Mesothelial cell of epicardium (in vitro differentiated cells): ENCODE data around the gene ABHD8. TPM values are rescaled to one million over a fixed set of nuclear protein-coding genes. Genes with fewer than 3 reads are reported as not detected.

Experiments
- DNase-seq, 2 experiments: peaks; one replicate each; pipeline ENCODE4 v3.0.0; 2021; ENCODE audit warnings: low spot score in 2 of 2; ENCODE audit not compliant: unreplicated experiment in 2 of 2
- H3K27ac Mint-ChIP-seq: 2 replicates; pipeline ENCODE4 v1.8.0; 2021; ENCODE audit warnings: mixed read lengths
- H3K27me3 Mint-ChIP-seq: 2 replicates; pipeline ENCODE4 v1.8.0; 2021; ENCODE audit warnings: low read depth, mixed read lengths
- H3K36me3 Mint-ChIP-seq: 2 replicates; pipeline ENCODE4 v1.8.0; 2021; ENCODE audit warnings: mixed read lengths
- H3K4me1 Mint-ChIP-seq: 2 replicates; pipeline ENCODE4 v1.8.0; 2021; ENCODE audit warnings: mixed read lengths
- H3K4me3 Mint-ChIP-seq: 2 replicates; pipeline ENCODE4 v1.8.0; 2021; ENCODE audit warnings: mild to moderate bottlenecking, moderate library complexity, mixed read lengths
- H3K9me3 Mint-ChIP-seq: 2 replicates; pipeline ENCODE4 v1.8.0; 2021; ENCODE audit warnings: mixed read lengths
- total RNA-seq: library from RNA; stranded (reverse); gene quantifications from 3 replicates; pipeline ENCODE4 v1.2.1, GENCODE V29; 2021
- TF ChIP-seq, protein P1 (sequence below): fragments of 200-600 bp; sonication (generic); IDR thresholded peaks from one replicate; pipeline ENCODE4 v1.5.0; 2021; ENCODE audit warnings: antibody characterized with exemption; ENCODE audit not compliant: unreplicated experiment

ABHD8 gene
- total RNA-seq, 1 donor from 2014 or later, result 26.1 TPM

GRCh38 chr19:17256130-17256529, 47.1 kb downstream of the ABHD8 start:
- TF ChIP-seq, protein P1, sequence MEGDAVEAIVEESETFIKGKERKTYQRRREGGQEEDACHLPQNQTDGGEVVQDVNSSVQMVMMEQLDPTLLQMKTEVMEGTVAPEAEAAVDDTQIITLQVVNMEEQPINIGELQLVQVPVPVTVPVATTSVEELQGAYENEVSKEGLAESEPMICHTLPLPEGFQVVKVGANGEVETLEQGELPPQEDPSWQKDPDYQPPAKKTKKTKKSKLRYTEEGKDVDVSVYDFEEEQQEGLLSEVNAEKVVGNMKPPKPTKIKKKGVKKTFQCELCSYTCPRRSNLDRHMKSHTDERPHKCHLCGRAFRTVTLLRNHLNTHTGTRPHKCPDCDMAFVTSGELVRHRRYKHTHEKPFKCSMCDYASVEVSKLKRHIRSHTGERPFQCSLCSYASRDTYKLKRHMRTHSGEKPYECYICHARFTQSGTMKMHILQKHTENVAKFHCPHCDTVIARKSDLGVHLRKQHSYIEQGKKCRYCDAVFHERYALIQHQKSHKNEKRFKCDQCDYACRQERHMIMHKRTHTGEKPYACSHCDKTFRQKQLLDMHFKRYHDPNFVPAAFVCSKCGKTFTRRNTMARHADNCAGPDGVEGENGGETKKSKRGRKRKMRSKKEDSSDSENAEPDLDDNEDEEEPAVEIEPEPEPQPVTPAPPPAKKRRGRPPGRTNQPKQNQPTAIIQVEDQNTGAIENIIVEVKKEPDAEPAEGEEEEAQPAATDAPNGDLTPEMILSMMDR, result no peak
- no peak for DNase-seq
- Mint-ChIP-seq H3K27me3 (peaks cover 2% of the 10 kb centered on the region), H3K36me3 (no peaks in the 10 kb centered on the region), H3K27ac (no peak overlapping the region), H3K4me3 (no peak overlapping the region), H3K9me3 (no peaks in the 10 kb centered on the region), H3K4me1 (no peaks in the 10 kb centered on the region)

- TF ChIP-seq, protein P1, result no peak
- H3K27ac Mint-ChIP-seq, result no peak overlapping the region
- H3K4me3 Mint-ChIP-seq, result no peak overlapping the region
- DNase-seq, result no peak
- no peaks in the 10 kb centered on the region for H3K9me3 Mint-ChIP-seq
- H3K27me3 Mint-ChIP-seq, result no peaks in the 10 kb centered on the region
- H3K4me1 Mint-ChIP-seq, result no peaks in the 10 kb centered on the region
- no peaks in the 10 kb centered on the region for H3K36me3 Mint-ChIP-seq
Observed at GRCh38 chr19:17255150-17255621, 48.0 kb downstream of the ABHD8 start.

- Mint-ChIP-seq H3K4me3 (no peak overlapping the region), H3K27ac (no peak overlapping the region), H3K4me1 (no peaks in the 10 kb centered on the region), H3K36me3 (no peaks in the 10 kb centered on the region), H3K27me3 (no peaks in the 10 kb centered on the region), H3K9me3 (no peaks in the 10 kb centered on the region)
- TF ChIP-seq, protein P1, result no peak
- no peak for DNase-seq
Observed at GRCh38 chr19:17254636-17255035, 48.6 kb downstream of the ABHD8 start.

DNA sequence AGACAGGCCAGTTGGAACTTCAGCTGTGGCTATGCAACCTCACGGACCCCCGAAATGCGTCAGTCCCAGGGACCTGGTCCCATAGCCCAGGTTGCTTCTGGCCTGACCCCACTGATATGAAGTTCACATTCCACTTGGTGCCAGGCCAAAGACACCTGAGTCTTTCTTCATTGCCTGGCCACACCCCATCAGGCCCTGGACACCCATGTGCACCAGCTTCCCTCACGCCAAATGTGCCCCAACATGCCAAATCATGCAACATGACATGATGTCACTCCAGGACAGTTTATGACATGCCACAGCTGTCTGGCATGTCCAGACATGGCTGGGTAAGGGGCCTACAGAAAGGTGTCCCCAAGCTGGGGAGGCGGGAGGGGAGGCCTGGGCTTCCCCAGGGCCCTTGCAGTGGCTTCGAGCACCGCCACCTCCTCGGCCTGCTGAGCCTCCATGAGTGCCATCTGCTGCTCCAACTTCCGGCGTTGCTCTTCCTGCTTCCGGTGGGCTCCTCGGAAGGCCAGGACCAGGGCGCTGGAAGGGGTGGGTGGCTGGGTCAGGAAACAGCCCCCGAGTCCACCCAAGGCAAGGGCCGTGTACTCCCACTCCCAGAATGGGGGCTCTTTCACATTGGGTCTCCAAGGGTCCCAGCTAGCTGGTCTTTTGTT, 53.2 kb downstream of the ABHD8 start:
- Mint-ChIP-seq H3K4me1 (peaks cover 23% of the 10 kb centered on the region), H3K27me3 (no peaks in the 10 kb centered on the region), H3K36me3 (no peaks in the 10 kb centered on the region), H3K9me3 (no peaks in the 10 kb centered on the region), H3K4me3 (no peak overlapping the region), H3K27ac (no peak overlapping the region)
- no peak for DNase-seq
- TF ChIP-seq, protein P1, result no peak

GRCh38 chr19:17248011-17248776, 55.0 kb downstream of the ABHD8 start:
- H3K36me3 Mint-ChIP-seq, result no peaks in the 10 kb centered on the region
- no peaks in the 10 kb centered on the region for H3K27me3 Mint-ChIP-seq
- TF ChIP-seq, protein P1, result no peak
- peaks cover 32% of the 10 kb centered on the region for H3K4me1 Mint-ChIP-seq
- no peak overlapping the region for H3K27ac Mint-ChIP-seq
- no peak for DNase-seq
- H3K9me3 Mint-ChIP-seq, result no peaks in the 10 kb centered on the region
- peak overlapping the region; percentile 41 for H3K4me3 Mint-ChIP-seq
